GM21360 (cell line): ENCODE data around the gene SCLY.

ENCODE experiments used
- ATAC-seq: cut with Tn5 transposase; IDR thresholded peaks from one replicate; pipeline ENCODE4 v1.9.1; 2021; ENCODE audit warnings: mild to moderate bottlenecking, moderate library complexity; ENCODE audit not compliant: unreplicated experiment

Gene SCLY

GRCh38 chr2:238136820-238137537, 76.2 kb downstream of the SCLY start:
- ATAC-seq = no peak

GRCh38 chr2:238137885-238138284, 77.1 kb downstream of the SCLY start:
- no peak for ATAC-seq

GRCh38 chr2:238138331-238139195, 77.8 kb downstream of the SCLY start, which contains the start of gene KLHL30:
Gene KLHL30, plus strand, starts transcription at chr2:238138668. Its CDS starts 2,087 bp downstream, at chr2:238140755.
- ATAC-seq = no peak

- no peak for ATAC-seq
Measured at GRCh38 chr2:238139196-238140039, 78.6 kb downstream of the SCLY start.

DNA sequence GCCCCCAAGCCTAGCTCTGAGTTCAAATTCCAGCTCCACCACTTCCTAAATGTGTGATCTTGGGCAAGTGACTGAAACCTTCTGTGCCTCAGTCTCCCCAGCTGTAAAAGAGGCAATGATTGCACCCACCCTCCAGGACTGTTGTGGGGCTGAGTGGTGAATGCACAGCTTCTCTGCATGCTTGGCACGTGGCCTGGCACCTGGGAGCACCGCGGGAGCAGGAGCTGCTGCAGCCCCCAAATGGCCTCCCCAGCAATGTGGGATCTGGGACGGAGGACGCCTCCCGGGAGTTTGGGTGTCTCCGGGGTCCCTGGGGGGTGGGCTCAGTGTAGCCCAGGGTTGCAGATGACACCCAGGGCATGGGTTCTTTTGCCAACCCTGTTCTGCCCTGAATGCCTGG, 79.2 kb downstream of the SCLY start:
- no peak for ATAC-seq

DNA sequence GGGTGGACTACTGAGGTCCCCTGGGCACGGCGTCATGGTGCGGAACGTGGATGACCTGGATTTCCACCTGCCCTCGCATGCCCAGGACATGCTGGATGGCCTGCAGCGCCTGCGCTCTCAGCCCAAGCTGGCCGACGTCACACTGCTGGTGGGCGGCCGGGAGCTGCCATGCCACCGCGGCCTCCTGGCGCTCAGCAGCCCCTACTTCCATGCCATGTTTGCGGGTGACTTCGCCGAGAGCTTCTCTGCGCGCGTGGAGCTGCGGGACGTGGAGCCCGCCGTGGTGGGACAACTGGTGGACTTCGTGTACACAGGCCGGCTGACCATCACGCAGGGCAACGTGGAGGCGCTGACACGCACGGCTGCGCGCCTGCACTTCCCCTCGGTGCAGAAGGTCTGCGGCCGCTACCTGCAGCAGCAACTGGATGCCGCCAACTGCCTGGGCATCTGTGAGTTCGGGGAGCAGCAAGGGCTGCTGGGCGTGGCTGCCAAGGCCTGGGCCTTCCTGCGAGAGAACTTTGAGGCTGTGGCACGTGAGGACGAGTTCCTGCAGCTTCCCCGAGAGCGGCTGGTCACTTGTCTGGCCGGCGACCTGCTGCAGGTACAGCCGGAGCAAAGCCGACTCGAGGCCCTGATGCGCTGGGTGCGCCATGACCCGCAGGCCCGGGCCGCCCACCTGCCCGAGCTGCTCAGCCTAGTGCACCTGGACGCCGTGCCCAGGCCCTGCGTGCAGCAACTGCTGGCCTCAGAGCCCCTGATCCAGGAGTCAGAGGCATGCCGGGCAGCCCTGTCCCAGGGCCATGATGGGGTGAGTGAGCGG, 80.1 kb downstream of the SCLY start:
- ATAC-seq = no peak

DNA sequence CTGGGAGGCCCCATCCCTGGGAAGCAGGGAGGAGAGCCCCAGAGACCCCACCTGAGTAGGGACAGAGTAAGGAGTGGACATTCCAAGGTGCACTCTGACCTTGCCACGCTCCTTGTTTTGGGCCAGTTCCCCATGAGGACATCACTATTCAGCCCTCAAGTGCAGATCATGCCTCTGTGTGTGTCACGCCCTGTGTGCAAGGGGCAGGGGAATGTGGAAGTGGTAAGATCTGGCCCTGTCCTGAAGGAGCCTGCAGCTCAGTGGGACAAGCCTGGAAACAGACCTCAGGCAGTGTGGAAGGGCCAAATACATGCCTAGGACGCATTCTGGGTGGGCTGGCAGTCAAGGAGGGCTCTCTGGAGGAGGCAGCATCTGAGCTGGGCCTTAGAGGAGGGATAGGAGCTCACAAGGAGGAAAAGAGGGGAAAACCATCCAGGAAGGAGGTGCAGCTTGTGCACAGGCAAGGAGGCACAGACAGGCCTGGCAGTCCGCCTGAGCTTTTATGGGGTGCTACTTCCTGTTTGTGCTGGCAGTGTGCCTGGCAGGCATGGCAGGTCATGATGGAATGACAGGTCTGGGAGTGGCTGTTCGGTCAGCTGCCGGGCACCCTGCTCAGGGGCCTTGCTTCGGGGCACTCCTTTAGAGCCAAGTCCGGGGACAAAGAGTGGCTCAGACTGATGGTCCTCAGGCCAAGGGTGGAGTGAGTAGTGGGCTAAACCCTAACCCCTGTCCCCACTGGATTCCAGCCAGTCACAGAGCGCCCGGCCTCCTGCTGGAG, 80.9 kb downstream of the SCLY start:
- no peak for ATAC-seq

- no peak for ATAC-seq
Measured at GRCh38 chr2:238142382-238143205, 81.8 kb downstream of the SCLY start.

- ATAC-seq = no peak
Measured at GRCh38 chr2:238143239-238143951, 82.6 kb downstream of the SCLY start.

DNA sequence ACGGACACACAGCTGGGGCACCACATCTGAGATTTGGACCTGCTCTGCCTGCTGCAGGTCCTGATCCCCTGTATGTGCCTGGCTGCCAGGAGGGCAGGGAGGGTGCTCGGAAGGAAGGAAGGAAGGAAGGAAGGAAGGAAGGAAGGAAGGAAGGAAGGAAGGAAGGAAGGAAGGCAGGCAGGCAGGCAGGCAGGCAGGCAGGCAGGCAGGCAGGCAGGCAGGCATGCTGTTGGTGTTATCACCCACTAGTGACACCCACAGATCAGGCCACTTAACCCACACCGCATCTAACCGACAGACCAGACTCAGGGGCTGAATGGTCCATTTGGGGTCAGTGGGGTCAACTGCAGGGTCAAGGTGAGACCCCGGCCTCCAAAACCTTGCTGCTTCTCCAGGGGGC, 83.5 kb downstream of the SCLY start:
- no peak for ATAC-seq

- ATAC-seq = no peak
Measured at GRCh38 chr2:238145046-238145445, 84.2 kb downstream of the SCLY start.

- no peak for ATAC-seq
Measured at GRCh38 chr2:238145851-238146250, 85.0 kb downstream of the SCLY start.

DNA sequence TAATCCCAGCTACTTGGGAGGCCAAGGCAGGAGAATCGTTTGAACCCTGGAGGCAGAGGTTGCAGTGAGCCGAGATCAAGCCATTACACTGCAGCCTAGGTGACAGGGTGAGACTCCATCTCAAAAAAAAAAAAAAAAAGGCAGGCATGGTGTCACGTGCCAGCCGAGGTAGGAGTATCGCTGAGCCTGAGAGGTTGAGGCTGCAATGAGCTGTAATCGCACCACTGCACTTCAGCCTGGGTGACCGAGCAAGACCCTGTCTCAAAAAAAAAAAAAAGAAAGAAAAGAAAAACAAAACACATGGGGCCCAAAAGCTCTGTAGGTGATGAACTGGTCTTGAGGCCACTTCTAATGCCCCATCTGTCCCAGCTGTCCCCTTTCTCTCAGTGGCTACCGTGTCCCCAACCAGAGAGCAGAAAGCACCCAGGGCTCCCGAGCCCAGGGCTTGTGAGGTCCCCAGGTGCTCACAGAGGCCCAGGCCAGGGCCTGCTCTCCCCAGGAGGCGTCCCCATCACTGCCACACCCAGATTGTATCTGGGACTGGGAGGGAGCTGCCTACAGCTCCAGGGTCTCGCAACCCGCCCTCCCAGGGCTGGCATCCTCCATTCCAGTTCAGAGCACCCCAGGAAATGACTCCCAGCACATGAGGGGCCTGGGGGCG, 86.2 kb downstream of the SCLY start:
- ATAC-seq = no peak

DNA sequence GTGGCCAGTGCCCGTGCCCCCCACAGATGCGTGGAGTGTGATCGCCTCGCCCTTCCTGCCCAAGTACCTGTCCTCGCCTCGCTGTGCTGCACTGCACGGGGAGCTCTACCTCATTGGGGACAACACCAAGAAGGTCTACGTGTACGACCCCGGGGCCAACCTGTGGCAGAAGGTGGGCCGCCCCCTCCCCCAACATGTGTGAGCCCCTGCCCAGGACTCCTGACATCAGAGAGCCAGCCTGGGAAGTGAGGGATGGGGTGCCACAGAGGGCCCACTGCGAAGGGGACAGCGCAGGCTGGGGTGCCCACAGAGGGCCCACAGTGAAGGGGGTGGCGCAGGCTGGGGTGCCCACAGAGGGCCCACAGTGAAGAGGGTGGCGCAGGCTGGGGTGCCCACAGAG, 88.2 kb downstream of the SCLY start:
- no peak for ATAC-seq
